ENCODE measurements around the gene OR9G4. TPM values are rescaled to one million over a fixed set of nuclear protein-coding genes. Genes with fewer than 3 reads are reported as not detected.

OR9G4 gene
- total RNA-seq, 1 experiment from 2014 or later, result not detected

- no peaks in the 10 kb centered on the region for H3K27me3 ChIP-seq (ENCODE audit: control insufficient read depth, insufficient read depth, low read length)
- H3K36me3 ChIP-seq (ENCODE audit: control insufficient read depth, insufficient read depth, low read length), result no peaks in the 10 kb centered on the region
- TF ChIP-seq, protein P1, sequence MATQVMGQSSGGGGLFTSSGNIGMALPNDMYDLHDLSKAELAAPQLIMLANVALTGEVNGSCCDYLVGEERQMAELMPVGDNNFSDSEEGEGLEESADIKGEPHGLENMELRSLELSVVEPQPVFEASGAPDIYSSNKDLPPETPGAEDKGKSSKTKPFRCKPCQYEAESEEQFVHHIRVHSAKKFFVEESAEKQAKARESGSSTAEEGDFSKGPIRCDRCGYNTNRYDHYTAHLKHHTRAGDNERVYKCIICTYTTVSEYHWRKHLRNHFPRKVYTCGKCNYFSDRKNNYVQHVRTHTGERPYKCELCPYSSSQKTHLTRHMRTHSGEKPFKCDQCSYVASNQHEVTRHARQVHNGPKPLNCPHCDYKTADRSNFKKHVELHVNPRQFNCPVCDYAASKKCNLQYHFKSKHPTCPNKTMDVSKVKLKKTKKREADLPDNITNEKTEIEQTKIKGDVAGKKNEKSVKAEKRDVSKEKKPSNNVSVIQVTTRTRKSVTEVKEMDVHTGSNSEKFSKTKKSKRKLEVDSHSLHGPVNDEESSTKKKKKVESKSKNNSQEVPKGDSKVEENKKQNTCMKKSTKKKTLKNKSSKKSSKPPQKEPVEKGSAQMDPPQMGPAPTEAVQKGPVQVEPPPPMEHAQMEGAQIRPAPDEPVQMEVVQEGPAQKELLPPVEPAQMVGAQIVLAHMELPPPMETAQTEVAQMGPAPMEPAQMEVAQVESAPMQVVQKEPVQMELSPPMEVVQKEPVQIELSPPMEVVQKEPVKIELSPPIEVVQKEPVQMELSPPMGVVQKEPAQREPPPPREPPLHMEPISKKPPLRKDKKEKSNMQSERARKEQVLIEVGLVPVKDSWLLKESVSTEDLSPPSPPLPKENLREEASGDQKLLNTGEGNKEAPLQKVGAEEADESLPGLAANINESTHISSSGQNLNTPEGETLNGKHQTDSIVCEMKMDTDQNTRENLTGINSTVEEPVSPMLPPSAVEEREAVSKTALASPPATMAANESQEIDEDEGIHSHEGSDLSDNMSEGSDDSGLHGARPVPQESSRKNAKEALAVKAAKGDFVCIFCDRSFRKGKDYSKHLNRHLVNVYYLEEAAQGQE (IDR thresholded peaks at IDR 0.05; ENCODE audit: insufficient read depth in 1 of 2, low read depth in 2 of 2, low read length in 1 of 2), result no peak
- TF ChIP-seq SIN3A (IDR thresholded peaks at IDR 0.05; ENCODE audit: borderline replicate concordance, insufficient read depth, low read depth, low read length) (no peak), TCF7L2 (IDR thresholded peaks at IDR 0.05; ENCODE audit: low read depth, low read length) (no peak), CTCF (IDR thresholded peaks at IDR 0.05) (no peak), POLR2AphosphoS5 (IDR thresholded peaks at IDR 0.05; ENCODE audit: low read depth, low read length) (no peak)
- ChIA-PET CTCF (no interaction called here), POLR2A (no interaction called here)
- DNase-seq (ENCODE audit: low read depth, low spot score) (no peak), ATAC-seq (no peak)
- no peaks in the 10 kb centered on the region for H3K9me3 ChIP-seq (ENCODE audit: control insufficient read depth, insufficient read depth, low read depth, low read length)
- in situ Hi-C loops (cut with HindIII; ENCODE audit: low pct_unique_long_range_greater_than_20kb, low sequenced_read_pairs) (no loop called here), intact Hi-C loops (cut with micrococcal nuclease; ENCODE audit: unreplicated experiment) (no loop called here)
- no peak overlapping the region for H3K27ac ChIP-seq (ENCODE audit: low read length)
- no peak overlapping the region for H3K4me3 ChIP-seq (ENCODE audit: low read depth in 2 of 2, low read length in 2 of 2)
- BruUV-seq (replicated peaks), result no TSS peak
- no peaks in the 10 kb centered on the region for H3K4me1 ChIP-seq (ENCODE audit: control insufficient read depth, insufficient read depth, low read length)
Measured at GRCh38 chr11:56716379-56716854, 32.1 kb downstream of the OR9G4 start.

DNA sequence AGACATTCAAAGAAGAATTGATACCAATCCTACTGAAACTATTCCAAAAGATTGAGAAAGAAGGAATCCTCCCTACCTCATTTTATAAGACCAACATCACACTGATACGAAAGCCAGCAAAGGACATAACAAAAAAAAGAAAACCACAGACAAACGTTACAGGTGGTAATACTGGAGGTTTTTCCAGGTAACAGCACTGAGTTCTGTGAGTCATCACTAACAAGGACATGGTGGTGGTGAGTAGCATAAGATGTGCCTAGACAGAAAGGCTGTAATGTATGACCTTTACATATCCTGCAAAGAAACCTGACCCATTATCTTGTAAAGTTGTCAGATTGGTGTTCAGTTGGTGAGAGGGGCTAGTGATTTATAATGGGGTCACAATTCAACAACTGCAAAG lies 34.3 kb downstream of the OR9G4 start:
- TF ChIP-seq SIN3A (IDR thresholded peaks at IDR 0.05; ENCODE audit: borderline replicate concordance, insufficient read depth, low read depth, low read length), result no peak
- TF ChIP-seq, protein P1 (IDR thresholded peaks at IDR 0.05; ENCODE audit: insufficient read depth in 1 of 2, low read depth in 2 of 2, low read length in 1 of 2), result no peak
- no peak for TF ChIP-seq CTCF (IDR thresholded peaks at IDR 0.05)
- TF ChIP-seq POLR2AphosphoS5 (IDR thresholded peaks at IDR 0.05; ENCODE audit: low read depth, low read length), result no peak
- TF ChIP-seq TCF7L2 (IDR thresholded peaks at IDR 0.05; ENCODE audit: low read depth, low read length), result no peak
- H3K27ac ChIP-seq (ENCODE audit: low read length), result no peak overlapping the region
- ChIA-PET CTCF (no interaction called here), POLR2A (no interaction called here)
- H3K4me3 ChIP-seq (ENCODE audit: low read depth in 2 of 2, low read length in 2 of 2), result no peak overlapping the region
- BruUV-seq (replicated peaks), result no TSS peak
- no peak for DNase-seq (ENCODE audit: low read depth, low spot score)
- intact Hi-C loops (cut with micrococcal nuclease; ENCODE audit: unreplicated experiment), result no loop called here
- in situ Hi-C loops (cut with HindIII; ENCODE audit: low pct_unique_long_range_greater_than_20kb, low sequenced_read_pairs), result no loop called here
- H3K4me1 ChIP-seq (ENCODE audit: control insufficient read depth, insufficient read depth, low read length), result no peaks in the 10 kb centered on the region
- H3K36me3 ChIP-seq (ENCODE audit: control insufficient read depth, insufficient read depth, low read length), result no peaks in the 10 kb centered on the region
- no peaks in the 10 kb centered on the region for H3K27me3 ChIP-seq (ENCODE audit: control insufficient read depth, insufficient read depth, low read length)
- no peak for ATAC-seq
- no peaks in the 10 kb centered on the region for H3K9me3 ChIP-seq (ENCODE audit: control insufficient read depth, insufficient read depth, low read depth, low read length)
